GM18498 (cell line): ENCODE measurements around the gene PDK2.
A peak's percentile ranks its signal among the peaks of the same experiment; 100 is the strongest.

ENCODE experiments used
- ATAC-seq: cut with Tn5 transposase; IDR thresholded peaks from one replicate; pipeline ENCODE4 v1.9.1; 2021; ENCODE audit warnings: mild to moderate bottlenecking, moderate library complexity; ENCODE audit not compliant: unreplicated experiment

PDK2 gene

DNA sequence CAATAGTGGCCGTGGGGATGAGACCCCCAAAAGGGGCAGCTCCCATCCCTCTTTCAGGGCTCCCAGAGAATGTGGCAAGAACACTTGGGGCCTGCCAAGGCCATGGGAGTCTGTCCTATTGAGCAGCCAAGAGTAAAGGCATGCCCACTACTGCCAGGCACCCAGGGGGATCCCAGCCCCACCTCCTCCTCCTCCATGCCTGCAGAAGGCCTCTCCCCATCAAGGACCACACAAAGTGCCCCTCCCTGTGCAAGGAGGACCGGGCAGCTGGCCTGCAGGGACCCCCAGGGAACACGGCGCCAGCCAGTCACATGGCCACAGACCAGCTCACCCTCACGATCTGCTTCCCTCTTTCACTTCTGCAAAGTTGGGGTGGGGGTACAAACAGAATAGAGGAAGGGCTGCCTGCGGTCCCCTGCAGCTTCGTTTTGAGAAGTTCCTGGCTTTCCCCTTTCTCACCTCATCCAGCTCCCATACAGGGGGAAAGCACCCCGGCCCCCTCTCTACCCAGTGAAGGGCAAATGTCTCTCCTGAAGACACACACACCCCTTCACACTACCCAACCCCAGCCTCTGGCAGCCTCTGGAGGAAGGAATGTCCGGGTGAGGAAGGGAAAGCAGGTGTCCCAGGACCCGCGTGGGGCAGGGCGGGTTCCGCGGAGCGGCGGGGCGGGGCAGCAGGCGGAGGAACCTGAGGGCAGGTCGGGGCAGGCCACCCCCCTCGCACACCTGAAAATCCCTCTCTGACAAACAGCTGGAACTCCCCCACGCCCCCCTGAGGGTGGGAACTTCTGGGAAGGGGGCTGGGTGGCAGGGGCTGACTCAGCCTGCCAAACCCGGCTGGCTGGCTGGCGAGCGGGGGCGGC is 53.3 kb downstream of the PDK2 start:
- peak; percentile 34 for ATAC-seq

DNA sequence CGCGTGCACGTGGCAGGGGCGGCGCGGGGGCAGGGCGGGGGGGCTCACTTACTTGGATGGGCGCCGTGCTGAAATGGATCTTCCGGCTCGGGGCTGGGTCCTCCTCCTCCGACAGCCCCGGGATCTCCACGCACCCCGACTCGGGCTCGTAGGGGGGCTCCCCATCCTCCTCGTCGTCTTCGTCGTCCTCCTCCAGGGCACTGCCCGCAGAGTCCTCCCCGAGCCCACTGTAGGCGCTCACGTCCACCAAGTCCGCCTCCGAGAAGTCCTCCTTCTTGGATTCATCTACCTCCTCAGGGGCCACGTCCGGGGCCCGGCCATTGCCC is 53.9 kb downstream of the PDK2 start:
- no peak for ATAC-seq

DNA sequence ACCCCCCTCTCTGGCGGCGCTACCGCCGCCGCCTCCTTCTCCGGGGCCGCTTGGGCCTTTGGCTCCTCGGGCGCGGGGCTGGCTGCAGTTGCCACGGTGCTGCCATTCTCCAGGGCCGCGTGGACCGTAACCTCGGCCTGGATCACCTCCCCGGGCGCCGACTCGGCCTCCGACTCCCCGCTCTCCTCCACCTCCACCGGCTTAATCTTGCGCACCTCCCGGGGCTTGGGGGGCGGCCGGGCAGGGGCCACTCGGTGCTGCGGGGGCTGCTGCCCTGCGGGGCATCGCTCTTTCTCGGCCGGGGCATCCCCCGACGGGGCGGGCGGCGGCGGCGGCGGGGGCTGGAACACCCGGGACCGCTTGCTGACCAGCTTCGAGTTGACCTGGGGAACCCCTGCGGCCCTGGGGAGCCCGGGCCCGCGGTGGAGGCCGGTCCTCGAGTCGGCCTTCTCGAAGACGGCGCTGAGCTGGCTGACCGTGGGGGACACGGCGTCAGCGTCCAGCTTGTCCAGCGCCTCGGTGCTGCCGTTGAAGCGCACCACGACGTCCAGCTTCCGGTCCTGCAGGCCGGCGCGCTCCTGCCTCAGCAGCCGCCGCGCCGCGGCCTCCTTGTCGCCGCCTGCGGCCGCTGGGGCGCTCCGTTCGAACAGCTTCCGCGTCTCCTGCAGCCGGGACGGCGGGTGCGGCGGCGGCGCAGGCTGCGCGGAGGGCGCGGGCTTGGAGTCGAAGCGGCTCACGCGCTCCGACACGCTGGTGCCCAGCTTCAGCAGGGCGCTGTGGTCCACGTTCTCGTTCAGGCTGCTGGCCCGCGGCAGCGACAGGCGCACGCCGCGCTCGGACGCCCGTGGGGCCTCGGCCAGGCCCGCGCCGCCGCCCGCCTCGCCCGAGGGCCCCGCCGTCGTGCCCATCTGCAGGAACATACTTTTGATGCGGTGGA is 54.5 kb downstream of the PDK2 start:
- ATAC-seq = no peak

DNA sequence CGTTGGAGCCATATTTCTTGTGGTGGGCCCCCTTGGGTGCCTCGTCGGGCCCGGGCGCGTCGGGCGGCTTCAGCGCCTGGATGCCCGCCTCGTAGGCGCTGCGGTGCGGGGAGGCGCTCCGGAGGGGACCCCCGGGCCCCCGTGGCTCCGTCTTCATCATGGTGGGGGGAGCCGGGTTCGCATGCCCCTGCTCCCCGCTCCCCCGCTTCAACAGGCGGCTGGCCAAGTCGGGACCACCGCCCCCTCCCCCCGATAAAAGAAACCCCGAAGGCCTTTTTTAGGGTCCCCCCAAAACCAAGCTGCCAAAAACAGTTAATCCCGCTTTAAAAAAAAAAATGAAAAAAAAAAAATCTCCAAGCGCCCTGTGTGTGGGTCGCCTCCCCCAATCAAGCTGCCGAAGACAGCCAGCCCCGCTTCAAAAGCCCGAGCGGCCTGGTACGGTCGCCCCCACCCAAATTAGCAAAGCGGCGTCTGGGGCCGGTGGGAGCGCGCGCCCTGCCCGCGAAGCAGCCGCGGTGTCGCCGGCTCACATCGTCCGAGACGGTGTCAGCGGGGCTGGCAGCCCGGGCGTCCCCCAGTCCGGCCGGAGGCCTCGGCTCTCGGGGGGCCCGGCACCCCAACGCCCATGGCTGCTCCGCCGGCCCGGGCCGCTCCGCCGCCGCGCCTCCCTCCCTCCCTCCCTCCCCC is 55.3 kb downstream of the PDK2 start, which contains the start of gene PPP1R9B:
PPP1R9B (minus strand) TSS at position 324 of the 687 bp plus-strand sequence; CDS start at position 160, 164 bp downstream.
- no peak for ATAC-seq

DNA sequence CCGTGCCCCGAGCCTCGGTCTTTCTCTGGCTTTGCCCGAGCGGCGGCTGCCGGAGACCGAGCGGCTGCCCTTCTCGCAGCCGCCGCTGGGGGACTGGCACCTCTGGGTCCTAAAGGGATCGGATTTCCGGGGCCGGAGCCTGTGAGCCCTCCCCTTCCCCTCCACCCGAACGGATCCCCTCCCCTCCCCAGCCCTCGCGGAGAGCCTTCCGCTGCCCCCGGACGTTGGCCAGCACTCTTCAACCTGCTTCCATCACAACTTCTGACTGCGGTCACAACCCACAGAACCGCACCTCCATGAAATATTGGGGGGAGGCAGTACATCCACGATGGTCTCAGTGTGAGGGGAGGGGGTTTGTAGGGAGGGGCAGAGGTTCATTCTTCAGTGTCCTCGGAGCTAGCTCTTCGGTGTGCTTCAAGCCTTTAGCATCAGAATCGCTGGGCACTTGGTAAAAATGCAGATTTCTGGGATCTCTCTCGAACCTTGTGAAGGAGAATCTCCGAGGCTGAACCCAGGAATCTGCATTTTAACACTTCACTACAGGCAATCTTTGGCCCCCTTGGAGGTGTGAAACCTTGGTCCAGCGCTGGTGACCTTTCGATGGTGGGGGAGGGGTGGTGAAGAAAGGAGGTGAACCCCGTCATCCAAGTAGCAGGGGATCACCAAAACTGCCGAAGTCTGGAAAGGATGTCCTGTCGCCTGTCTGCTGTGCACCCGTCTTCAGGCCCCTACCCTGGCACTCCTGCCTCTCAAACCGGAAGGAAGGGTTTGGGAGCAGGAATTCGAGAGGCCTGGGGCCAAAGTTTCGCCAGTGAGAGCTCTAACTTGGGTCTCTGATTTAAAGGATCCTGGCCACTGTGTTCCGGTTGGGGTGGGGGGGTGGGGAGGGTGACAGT is 56.1 kb downstream of the PDK2 start:
- peak; percentile 39 for ATAC-seq

DNA sequence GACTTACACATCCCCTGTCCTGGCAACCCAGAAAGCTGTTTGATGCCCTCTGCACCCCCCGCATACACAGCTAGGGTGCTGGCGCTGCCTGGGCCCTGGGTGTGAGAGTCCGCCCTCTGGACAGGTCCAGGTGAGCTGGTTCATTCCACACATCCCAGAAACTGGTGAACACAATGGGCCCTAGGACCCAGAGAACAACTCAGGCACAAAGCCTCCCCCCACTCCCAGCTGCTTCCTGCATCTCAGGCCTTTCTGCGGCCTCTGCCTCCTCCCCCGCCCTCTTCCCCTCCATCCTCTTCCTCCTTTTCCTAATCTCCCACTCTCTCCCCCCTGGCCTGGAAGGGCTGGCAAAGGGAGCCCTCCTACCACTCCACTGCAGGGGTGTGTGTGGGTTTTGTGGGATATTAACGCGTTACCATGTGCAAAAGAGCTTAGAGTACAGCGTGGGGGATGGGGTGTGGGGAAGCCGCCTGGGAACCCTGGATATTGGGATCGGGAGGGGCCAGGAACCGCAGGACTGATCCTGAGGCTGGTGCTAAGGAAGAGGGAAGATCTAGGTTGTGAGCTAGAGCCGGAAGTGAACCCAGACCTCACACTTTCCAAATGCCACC is 56.9 kb downstream of the PDK2 start:
- ATAC-seq = peak; percentile 30

DNA sequence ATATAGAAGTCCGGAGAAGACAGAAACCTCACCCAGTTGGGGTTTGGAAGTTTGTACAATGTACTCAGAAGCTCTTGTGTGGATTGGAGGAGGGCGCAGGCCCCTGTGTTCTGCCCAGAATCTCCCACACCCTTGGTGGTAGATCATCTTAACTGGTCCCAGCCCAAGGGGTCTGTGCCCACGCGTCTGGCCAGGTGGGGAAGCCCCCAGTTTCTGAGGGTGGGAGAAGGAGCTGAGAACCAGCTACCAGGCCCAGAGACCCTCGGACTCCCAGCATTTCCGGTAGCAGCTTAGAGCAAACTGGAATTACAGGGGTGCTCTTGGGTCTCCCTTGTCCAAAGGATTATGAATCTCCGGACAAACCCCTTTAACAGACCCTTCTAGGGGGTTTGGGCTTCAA is 57.6 kb downstream of the PDK2 start:
- no peak for ATAC-seq

DNA sequence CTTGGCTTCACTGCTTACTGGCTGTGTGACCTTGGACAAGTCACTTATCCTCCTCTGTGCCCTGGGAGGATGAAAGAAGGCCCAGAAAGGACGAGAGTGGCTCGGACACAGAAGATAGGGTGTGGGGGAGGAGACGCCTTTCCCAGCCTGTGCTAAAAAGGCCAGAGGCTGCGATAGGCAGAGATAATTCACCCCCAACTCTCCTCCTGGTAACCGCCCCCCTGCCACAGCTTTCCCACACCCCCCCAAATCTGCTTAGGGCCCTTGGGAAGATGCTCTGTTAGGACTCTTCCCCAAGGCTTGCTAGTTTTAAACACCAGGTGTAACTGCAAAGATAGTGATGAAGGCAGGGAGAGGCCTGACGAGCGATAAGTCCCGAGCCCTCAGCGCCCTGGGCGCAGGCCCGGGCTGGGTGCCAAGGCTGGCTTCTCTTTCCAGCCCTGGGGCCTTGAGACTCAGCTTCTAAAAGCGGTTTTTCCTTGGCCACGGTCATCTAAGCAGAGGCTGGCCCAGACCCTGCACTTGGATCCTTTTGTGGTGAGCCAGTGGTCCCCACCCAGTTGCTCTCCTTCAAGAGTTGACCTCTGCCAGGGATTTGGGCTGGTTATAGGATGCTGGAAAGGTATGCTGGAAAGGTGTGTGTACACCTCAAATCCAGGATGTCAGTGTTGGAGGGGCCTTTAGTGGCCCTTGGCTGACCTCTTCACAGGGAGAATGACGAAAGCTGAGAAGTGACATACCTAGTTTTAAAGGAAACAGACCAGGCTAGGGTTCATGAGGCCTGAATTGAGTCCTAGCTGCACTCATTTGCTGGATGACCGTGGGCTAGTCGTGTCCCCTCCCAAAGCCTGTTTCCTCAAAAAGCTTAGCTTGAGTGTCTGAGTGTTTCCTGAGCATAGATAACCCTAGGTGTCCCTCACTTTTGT is 58.8 kb downstream of the PDK2 start:
- ATAC-seq = no peak

DNA sequence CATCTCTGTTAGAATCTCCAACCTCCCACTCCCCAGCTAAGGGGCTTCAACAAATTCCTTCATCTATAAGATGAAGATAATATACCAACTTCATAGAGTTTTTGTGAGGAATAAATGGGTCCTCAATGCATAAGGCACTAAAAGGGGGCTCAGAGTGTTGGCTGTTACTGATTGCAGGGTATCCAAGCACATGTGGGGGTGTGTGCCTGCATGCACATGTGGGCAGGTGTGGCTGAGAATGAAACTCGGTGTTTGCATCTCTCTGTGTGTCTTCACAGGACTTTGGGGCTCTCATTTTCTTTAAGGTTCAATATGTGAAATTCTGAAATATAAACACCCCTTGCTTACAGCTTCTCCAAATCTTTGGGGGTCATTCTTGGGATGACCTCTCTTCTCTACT is 59.5 kb downstream of the PDK2 start:
- ATAC-seq = no peak

DNA sequence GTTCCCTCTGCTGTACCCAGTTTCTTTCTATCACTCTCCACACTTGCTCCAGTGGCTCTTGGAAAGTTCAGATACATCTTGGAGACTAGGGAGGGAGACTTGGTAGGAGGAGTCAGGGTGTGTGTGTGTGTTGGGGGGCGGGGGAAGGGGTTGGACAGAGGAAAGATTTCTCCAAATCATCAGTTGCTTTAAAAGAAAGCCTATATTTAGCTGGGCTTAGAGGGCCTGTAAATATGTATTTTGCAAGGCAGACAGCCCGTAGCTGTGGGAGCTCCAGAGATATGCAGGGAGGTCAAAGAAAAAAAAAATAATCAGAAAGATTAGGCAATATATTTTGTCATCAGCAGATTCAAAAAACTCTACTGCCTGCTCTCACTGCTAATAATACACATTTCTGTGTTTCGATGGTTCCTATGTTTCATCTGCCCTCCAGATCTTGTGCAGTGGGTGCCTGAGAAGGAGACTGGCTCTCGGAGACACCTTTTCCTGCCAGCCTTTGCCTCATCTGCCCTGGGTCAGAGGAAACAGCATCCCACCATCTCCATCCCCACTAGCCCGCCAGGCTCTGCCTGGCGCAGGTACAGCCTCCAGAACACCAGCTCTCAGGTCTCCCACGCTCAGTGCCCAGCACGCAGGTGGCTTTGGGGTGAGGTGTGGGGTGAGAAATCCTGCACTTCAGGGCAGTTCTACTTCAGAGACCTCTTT is 60.1 kb downstream of the PDK2 start:
- no peak for ATAC-seq

DNA sequence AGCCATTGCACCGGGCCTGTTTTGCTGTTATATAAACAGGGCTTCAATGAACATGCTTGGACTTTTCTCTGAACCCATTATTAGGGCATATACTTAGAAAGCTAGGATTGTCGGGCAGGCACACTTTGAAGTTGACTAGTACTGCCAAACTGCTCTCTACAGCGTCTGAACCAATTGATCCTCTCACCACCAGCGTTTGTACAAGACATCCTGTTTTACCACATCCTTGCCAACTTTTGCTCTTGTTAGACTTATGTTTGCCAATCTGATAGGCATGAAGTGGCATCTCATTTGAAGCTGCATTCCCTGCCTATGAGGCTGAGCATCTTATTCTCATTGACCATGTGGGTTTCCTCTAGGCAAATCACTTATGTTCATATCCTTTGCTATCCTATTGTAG is 62.7 kb downstream of the PDK2 start:
- no peak for ATAC-seq

DNA sequence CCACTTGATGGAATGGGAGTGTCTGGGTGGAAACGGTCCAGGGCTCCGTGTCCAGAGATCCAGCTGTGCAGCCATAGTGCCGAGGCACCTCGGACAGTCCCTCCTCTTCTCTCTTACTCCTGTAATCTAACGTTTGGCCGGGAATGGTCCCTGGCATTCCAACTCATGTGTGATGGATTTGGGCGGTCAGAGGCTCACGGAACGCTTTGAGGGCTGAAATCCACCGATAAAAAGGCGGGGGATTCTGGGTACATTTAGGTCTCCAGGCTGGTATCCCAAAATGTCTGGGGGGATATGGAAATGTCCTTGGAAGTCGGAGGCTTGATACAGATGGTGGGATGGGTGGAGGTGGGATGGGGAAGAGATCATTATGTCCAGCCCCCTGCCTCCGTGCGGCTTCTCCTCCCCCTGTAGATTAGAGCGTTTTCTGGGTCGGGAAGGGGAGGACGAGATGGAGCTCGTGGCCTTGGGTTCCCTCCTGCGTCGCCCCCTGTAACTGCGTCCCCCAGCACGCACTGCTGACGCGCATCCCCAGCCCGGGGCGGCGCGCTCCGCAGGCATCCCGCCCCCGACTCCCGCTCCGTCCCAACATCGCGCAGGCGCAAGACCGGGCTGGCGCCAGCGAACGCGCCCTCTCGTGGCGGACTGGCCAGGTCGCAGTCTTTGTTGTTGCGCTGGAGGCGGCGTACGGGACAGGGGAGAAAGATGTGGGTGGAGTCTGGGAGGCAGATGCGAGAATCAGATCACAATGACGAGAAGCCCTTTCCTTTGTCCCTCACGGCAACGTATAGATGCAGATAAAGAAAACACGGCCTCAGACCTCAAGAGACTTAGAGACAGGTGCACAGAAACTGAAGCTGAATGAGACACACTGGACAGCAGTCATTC is 66.1 kb downstream of the PDK2 start:
- peak; percentile 86 for ATAC-seq
